GM11168 (cell line): ENCODE measurements around the gene MUC2.

Experiments used
- in situ Hi-C: fragments of 300-500 bp; cut with MboI; formaldehyde crosslinking; loops from one replicate; pipeline ENCODE4 v1.12.0; 2022; ENCODE audit warnings: low sequenced_read_pairs; ENCODE audit not compliant: unreplicated experiment

MUC2 gene

DNA sequence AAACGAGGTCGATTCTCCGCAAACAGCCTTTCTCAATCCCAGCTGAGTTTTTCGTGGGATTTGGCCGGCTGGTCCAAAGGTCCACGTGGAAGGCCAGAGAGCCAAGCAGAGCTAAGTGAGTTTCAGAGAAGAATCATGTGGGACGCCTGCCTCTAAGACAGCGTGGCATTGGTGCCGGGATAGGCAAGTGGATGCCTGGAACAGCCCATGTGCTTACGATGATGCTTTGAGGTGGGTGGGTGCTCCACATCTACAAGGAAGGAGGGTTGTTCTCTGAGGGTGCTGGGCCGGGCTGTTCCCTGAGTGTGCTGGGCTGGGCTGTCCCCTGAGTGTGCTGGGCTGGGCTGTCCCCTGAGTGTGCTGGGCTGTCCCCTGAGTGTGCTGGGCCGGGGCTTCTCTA is 41.4 kb downstream of the MUC2 start:
- in situ Hi-C loops, result no loop called here

DNA sequence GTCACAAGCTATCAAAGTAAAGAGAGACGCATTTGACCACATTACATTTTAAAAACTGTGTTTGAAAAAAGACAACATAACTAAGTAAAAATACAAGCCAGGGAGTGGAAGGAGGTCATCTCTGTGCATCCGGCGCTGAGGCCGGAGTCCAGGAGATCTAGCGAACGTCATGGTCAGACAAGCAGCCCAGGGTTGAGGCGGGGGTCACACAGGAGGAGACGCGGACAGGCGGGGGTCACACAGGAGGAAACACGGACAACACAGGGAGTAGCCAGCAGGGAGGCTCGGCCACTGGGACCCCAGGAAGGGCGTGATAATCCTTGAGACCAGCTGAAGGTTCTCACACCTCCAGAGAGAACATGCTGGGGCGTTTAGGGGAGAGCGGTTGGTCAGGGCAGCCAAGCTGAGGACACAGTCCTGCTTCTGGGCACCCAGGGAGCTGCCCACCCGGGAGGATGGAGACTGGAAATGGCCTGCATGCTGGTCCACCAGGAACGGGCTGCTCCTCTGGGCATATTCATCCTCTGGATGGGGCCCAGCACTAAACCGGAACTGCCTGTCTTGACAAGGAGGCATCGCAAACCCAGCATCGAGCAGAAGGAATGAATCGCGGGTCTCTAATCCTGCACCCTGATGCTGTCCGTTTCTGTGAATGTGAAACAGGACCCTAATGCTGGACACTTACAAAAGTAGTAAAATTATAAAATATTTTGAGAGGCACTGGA is 42.2 kb downstream of the MUC2 start:
- in situ Hi-C loops, result no loop called here

DNA sequence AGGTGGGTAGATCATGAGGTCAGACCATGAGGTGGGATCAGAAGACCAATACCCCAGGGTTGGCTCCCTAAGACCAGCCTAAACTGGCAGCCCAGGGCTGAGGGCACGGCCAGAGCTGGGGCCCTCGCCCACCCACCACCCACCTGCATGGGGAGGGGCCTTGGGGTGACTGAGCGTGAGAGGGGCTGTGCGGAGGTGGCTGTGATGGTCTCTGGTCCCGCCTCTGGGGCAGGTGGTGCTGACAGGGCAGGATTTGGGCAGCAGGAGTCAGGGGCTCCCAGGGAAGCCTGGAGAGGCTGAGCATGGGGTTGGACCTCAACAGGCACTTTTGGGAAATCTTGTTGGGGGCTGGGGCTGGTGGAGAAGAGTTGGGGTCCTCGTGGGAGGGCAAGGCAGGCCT is 43.3 kb downstream of the MUC2 start:
- in situ Hi-C loops, result no loop called here

DNA sequence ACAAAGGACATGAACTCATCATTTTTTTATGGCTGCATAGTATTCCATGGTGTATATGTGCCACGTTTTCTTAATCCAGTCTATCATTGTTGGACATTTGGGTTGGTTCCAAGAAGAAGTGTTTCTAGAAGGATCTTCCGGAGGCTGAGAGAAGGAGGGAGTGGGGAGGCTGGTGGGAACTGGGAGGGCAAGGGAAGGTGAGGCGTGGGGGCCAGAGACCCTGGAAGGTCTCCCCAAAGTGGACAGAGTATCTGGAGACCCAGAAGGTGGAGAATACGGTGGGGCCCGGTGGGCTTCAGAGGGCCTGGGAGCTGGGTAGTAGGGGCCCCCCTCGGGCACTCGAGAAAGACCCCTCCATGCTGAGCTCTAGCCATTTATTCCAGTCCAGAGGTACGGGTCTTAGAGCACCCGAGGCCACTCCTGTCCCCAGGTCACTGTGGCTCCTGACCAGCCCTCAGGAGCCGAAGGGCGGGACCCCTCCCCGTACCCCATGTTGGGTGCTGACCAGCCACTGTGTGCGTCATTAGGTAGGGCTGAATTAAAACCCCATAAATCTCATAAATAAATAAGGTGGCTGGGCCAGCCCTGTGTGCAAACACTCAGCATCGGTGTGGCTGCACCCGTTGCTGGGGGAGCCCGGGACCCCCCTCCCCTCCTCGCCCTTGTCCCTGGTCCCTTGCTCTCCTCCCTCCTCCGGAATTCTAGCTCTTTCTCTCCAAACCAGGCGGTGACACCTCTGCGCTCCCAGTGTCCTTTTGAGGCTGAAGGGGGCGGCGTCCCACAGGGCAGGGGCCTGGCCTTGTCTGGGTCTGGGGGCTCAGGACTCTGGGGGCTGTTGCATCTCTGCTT is 44.3 kb downstream of the MUC2 start:
- in situ Hi-C loops, result no loop called here

DNA sequence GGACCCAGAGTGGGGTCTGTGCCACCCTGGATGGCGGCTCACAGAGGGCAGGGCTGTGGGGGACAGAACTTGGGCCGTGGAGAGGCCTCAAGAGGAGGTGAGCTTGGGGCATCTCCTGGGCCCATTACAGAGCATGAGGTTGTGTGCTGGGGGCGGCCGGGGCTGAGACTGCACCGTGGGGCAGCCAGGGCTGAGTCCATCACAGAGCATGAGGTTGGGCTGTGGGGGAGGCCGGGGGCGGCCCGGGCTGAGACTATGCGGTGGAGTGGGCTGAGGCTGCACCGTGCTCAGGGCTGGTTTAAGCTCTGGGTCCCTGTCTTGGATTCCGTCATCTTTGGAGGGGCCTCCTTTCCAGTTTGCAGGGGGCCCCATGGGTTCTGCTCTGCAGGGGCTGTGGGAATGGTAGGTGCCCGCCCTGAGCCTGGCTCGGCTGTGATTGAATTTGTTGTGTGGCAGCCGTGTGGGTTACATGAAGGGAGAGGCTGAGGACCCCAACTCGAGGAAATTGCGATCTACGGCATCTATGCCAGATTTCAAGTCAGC is 45.0 kb downstream of the MUC2 start:
- in situ Hi-C loops, result no loop called here

DNA sequence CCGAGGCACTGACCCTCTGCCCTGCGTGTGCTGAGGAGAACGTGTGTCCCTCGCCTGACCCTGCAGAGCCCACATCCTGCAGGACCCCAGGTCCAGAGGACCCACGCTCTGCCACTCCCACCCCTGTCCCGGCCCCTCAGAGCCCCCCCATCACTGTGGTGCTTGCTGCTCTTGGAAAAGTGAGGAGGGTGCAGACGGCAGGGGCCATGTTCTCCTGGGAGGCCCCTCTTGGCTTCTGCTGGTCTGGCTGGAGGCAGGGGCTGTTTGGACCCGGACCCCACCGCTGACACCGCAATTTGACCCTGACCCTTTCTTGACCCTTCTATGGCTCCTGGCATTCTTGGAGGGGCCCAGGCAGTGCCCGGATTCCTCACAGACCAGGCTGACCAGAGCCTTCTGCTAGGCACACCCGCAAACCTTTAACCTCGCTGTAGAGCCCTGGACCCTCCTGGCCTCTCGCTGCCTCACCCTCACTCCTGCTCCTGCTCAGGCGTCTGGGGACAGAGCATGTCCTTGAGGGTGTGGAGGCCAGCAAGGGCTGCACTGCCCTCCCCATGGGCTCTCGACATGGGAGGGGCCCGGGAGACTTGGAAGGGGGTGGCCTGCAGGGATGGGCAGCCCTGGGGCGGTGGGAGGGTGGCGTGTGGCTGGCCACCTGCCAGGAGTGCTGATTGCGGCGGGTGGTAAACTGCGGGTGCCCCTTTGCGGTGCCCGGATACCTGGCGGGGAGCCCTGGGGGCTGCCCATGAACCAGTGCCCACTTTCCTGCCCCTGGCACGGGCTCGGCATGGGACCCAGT is 46.1 kb downstream of the MUC2 start:
- in situ Hi-C loops, result no loop called here

DNA sequence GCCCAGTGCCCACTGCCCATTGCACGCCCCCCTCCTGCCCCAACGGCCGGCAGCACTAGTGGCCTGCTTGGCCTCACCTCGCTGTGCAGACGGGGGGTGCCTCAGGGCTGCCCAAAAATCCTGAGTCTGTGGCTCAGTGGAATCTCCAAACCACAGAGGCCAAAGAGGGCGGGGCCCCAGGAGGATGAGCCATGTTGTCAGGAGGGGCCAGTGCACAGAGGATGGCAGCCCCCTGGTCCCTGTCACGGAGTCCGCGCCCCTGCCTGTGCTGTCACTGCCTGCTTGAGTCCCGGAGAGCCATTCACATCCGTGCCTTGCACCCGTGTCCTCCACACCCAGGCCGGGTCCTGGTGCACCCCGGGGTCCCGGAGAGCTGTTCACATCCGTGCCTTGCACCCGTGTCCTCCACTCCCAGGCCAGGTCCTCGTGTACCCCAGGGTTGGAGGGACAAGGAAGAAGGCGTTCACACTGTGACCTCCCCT is 46.7 kb downstream of the MUC2 start:
- in situ Hi-C loops, result no loop called here

DNA sequence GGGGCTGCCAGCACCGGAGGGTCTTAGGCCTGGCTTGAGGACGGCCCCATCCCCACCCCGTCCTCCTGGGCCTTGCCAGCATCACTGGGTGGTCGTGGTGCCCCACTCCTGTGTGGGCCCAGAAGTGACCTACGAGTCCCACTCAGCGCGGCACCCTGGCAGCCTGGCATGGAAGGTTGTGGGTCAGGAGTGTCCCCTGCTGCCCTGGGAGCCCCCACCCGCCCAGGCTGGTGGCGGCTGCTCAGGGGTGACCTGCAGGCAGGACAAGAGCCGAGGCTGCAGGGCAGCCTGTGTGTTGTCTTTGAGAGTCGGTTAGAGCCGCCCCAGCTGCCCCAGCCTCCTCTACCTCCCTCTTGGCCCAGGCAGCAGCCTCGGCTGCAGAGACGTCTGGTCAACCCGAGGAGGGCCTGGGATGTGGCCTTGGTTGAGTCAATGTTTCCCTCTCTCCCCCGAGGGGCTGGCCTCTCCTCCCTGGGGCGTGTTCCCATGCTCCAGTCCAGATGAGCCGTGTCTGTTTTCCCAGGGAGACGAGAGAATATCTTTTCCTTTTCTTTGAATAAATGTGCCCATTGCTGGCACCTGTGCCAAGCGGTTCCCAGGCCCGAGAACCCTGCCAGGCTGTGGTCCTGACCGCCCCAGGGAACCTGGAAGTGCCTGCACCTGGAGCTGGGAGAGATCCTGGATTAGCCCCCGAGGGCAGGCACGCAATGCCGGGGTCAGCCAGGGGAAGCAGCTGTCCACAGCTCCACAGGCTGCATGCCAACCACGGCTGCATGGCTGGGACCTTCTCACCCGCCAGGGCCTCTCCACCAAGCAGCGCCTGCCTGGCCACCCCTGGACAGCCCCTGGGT is 47.4 kb downstream of the MUC2 start:
- in situ Hi-C loops, result no loop called here

DNA sequence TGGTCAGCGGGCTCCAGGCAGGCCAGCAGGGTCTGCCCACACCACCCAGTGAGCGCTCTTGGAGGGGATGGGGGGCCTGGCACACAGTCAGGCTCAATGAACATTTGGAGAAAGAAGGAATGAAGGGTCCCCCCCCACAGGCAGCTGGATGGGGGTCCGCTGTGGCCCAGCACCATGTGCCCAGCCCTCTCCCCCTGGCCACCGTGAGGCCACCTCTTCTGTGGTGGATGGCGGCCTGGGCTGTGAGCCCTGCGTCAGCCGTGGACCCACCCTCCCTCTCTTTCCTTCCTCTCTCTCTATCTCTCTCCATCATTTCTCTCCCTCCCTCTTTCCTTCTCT is 48.0 kb downstream of the MUC2 start:
- in situ Hi-C loops, result no loop called here

DNA sequence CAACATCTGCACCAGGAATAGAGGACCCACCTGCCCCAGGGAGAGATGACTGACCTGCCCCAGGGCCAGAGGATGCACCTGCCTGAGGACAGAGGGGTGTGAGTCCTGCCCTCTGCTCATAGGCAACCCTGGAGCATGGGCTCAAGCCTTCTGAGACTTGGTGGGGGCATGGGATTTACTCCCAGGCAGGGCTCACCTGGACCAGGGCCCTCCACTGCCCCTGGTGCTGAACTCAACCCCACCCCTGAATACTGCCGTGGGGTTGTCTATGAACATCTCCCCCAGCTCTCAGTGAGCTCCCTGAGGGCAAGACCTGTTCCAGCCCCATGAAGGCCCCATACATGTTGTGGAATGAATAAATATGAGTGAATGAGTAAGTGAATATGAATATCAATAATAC is 49.3 kb downstream of the MUC2 start:
- in situ Hi-C loops, result no loop called here
